ENCODE results near the gene EGFL7. TPM values are rescaled to one million over a fixed set of nuclear protein-coding genes. Genes with fewer than 3 reads are reported as not detected.

EGFL7 gene
- total and polyA plus RNA-seq, 2 of the 13 experiments (the other 11 are each of a cell fraction or from before 2014, with no cell fraction given), result 0.20 to 5.1 TPM

GRCh38 chr9:136697821-136698526, 35.3 kb downstream of the EGFL7 start (continued):
- peak; percentile 78 for TF ChIP-seq ARID5B (CRISPR knock-in tag; IDR thresholded peaks at IDR 0.05)
- TF ChIP-seq ETV5 (CRISPR knock-in tag; IDR thresholded peaks at IDR 0.05; ENCODE audit: borderline replicate concordance), result peak; percentile 72; the same call in 1 of the 2 replicates
- TF ChIP-seq ZNF296 (CRISPR knock-in tag; conservative IDR thresholded peaks at IDR 0.05), result no peak
- TF ChIP-seq TBL1XR1 (IDR thresholded peaks at IDR 0.05; ENCODE audit: borderline replicate concordance, low read length, partially characterized antibody), result peak; percentile 71
- peak; percentile 68; the same call in 1 of the 2 replicates for TF ChIP-seq SMAD3 (CRISPR knock-in tag; IDR thresholded peaks at IDR 0.05)
- peak; percentile 41 for TF ChIP-seq HDAC2 (CRISPR knock-in tag; IDR thresholded peaks at IDR 0.05)
- peak; percentile 64 for TF ChIP-seq ZEB1 (IDR thresholded peaks at IDR 0.05; ENCODE audit: insufficient replicate concordance, low read depth)
- TF ChIP-seq ZNF205 (CRISPR knock-in tag; IDR thresholded peaks at IDR 0.05), result peak; percentile 59; the same call in 1 of the 2 replicates
- peak; percentile 72; the same call in 1 of the 2 replicates for TF ChIP-seq ONECUT2 (CRISPR knock-in tag; IDR thresholded peaks at IDR 0.05)
- TF ChIP-seq ZFP37 (CRISPR knock-in tag; IDR thresholded peaks at IDR 0.05; ENCODE audit: borderline replicate concordance), result no peak
- no peak for TF ChIP-seq ZNF572 (CRISPR knock-in tag; IDR thresholded peaks at IDR 0.05)
- TF ChIP-seq ZSCAN22 (CRISPR knock-in tag; IDR thresholded peaks at IDR 0.05), result no peak; the same call in 1 of the 2 replicates
- peak; percentile 71; the same call in 1 of the 2 replicates for TF ChIP-seq SOX5 (CRISPR knock-in tag; IDR thresholded peaks at IDR 0.05; ENCODE audit: borderline replicate concordance)
- peak; percentile 26 for TF ChIP-seq TEAD3 (CRISPR knock-in tag; optimal IDR thresholded peaks at IDR 0.05; ENCODE audit: borderline replicate concordance)
- TF ChIP-seq FOXJ3 (CRISPR knock-in tag; IDR thresholded peaks at IDR 0.05; ENCODE audit: borderline replicate concordance), result peak; percentile 66; the same call in 1 of the 2 replicates
- no peak for TF ChIP-seq FOXP1 (IDR thresholded peaks at IDR 0.05)
- TF ChIP-seq FOXP1 (CRISPR knock-in tag; IDR thresholded peaks at IDR 0.05), result peak; percentile 69; the same call in 1 of the 2 replicates
- no peak for TF ChIP-seq ZNF414 (CRISPR knock-in tag; IDR thresholded peaks at IDR 0.05)
- no peak for TF ChIP-seq ZFP41 (CRISPR knock-in tag; IDR thresholded peaks at IDR 0.05; ENCODE audit: borderline replicate concordance)
- peak; percentile 62; the same call in 1 of the 2 replicates for TF ChIP-seq HNF4G (IDR thresholded peaks at IDR 0.05; ENCODE audit: borderline replicate concordance, low read depth, low read length)
- TF ChIP-seq HNF4G (CRISPR knock-in tag; IDR thresholded peaks at IDR 0.05; ENCODE audit: borderline replicate concordance, low read depth), result no peak
- peak; percentile 67; the same call in 1 of the 2 replicates for TF ChIP-seq ZNF609 (CRISPR knock-in tag; IDR thresholded peaks at IDR 0.05; ENCODE audit: borderline replicate concordance)

All from HepG2 (cell line).